ENCODE measurements around the gene NCKAP1.

The NCKAP1 gene

GRCh38 chr2:182977463-182977862, 60.8 kb downstream of the NCKAP1 start:
- no peak for TF ChIP-seq CTCF (IDR thresholded peaks at IDR 0.05; ENCODE audit: insufficient read depth, low read length, missing control alignments)
- no peak overlapping the region for H3K4me3 ChIP-seq (ENCODE audit: low read depth, low read length)
- DNase-seq (ENCODE audit: low read depth, low spot score) = no peak
- POLR2A ChIA-PET = no interaction called here
- CTCF ChIA-PET = interaction anchor here (5.3 to 6.8 kb wide), 2 partner anchors 193 to 211 kb away, joined by 57 to 84 read pairs; no protein-coding TSS in a partner anchor

DNA sequence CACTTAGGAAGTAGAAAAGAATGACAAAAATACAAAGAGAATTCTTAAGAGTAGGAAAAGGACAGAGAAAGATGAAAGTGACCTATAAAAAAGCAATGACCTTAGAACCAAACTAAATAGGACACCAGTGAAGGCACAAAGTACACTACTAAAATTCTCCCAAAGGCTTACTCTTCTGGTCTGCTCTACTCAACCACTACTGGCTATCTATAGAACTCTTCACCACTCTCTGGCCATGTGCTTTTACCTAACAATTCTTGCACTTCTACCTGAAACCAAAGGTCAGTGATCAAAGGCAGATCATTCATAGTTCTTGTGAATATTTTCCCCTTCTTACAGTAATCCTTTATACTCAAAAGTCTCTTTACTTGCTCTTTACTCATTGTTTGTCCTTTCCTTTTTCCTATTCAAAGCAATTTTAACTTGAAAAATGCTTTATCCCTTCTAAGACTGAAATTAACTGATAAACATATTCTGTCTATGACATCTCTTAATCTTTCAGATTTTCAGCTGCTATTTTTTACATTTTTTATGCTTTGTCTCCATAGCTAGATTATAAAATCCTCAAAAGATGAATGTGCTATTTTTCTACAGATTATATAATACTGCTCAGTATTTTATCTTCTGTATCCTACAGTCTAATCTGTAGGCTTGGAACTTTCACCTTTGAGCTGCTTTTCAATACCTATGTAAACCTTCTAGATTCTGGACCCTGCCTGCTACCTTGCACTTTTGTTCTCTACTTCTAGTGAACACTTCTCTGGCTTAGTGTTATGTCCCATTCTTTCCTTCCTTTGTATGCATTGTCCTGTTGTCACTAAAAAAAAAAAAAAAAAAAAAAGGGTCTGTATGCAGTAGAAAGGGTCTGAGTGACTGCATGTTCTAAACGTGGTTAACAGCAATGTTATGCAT, 64.6 kb downstream of the NCKAP1 start:
- TF ChIP-seq CTCF (IDR thresholded peaks at IDR 0.05; ENCODE audit: insufficient read depth, low read length, missing control alignments) = no peak

GRCh38 chr2:182972548-182972942, 65.7 kb downstream of the NCKAP1 start:
- CTCF ChIA-PET = interaction anchor here (1.2 kb wide), 1 partner anchor 14 kb away, joined by 4 read pairs; no protein-coding TSS in a partner anchor
- POLR2A ChIA-PET = no interaction called here
- TF ChIP-seq CTCF (IDR thresholded peaks at IDR 0.05; ENCODE audit: insufficient read depth, low read length, missing control alignments) = no peak

More for the DNA sequence above, 64.6 kb downstream of the NCKAP1 start:
- CTCF ChIA-PET = interaction anchor here (0.8 to 1.8 kb wide), 2 partner anchors 190 to 214 kb away, joined by 3 to 5 read pairs; no protein-coding TSS in a partner anchor
- H3K4me3 ChIP-seq (ENCODE audit: low read depth, low read length) = no peak overlapping the region
- DNase-seq (ENCODE audit: low read depth, low spot score) = no peak
- POLR2A ChIA-PET = no interaction called here

DNA sequence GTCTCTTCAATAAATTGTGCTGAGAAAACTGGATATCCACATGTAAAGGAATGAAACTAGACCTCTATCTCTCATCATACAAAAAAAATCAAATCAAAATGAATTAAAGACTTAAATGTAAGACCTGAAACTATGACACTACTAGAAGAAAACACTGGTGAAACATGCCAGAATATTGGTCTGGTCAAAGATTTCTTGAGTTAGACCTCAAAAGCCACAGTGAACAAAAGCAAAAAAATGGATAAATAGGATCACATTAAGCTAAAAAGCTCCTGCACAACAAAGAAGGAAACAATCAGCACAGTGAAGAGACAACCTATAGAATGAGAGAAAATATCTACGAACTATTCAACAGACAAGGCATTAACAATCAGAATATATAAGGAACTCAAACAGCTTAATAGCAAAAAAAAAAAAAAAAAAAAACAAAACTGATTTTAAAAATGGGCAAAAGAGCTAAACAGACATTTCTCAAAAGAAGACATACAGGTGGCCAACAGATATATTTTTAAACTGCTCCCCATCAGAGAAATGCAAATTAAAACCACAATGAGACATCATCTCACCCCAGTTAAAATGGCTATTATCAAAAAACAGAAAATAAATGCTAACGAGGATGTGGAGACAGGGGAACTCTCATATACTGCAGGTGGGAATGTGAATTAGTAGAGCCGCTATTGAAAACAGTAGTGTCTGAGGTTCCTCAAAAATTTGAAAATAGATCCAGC, 66.3 kb downstream of the NCKAP1 start:
- DNase-seq (ENCODE audit: low read depth, low spot score) = no peak
- CTCF ChIA-PET = interaction anchor here (1.0 to 2.9 kb wide), 3 partner anchors 8 to 21 kb away, joined by 4 to 17 read pairs (median 5); no protein-coding TSS in a partner anchor
- TF ChIP-seq CTCF (IDR thresholded peaks at IDR 0.05; ENCODE audit: insufficient read depth, low read length, missing control alignments) = no peak
- H3K4me3 ChIP-seq (ENCODE audit: low read depth, low read length) = no peak overlapping the region
- POLR2A ChIA-PET = no interaction called here

More at GRCh38 chr2:182972548-182972942, 65.7 kb downstream of the NCKAP1 start:
- H3K4me3 ChIP-seq (ENCODE audit: low read depth, low read length) = no peak overlapping the region
- DNase-seq (ENCODE audit: low read depth, low spot score) = no peak

DNA sequence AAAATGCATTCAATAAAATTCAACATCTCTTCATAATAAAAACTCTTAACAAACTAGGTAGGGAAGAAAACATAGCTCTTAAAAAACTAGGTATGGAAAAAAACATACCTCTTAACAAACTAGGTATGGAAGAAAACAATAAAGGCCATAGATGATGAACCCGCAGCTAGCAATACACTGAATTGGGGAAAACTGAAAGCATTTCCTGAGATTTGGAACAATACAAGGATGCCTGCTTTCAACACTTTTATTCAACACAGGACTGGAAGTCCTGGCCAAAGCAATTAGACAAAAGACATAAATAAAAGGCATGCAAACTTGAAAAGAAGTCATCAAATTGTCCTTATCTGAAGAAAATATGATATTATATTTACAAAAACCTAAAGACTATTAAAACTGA, 67.8 kb downstream of the NCKAP1 start:
- ChIA-PET POLR2A (interaction anchor here (0.5 kb wide), 1 partner anchor 13 kb away, joined by 3 read pairs; no protein-coding TSS in a partner anchor), CTCF (interaction anchor here (2.9 kb wide), 1 partner anchor 10 kb away, joined by 17 read pairs; no protein-coding TSS in a partner anchor)
- no peak overlapping the region for H3K4me3 ChIP-seq (ENCODE audit: low read depth, low read length)
- TF ChIP-seq CTCF (IDR thresholded peaks at IDR 0.05; ENCODE audit: insufficient read depth, low read length, missing control alignments) = no peak
- DNase-seq (ENCODE audit: low read depth, low spot score) = no peak

All from AG04449 (cell line).